H1 (cell line): ENCODE results near the gene STKLD1. TPM values are rescaled to one million over a fixed set of nuclear protein-coding genes. Genes with fewer than 3 reads are reported as not detected.

Experiments
- CTCF ChIA-PET: fragments of 300-600 bp; sonication (Branson Sonifier 250); formaldehyde crosslinking; loops from one replicate; lab custom pipeline; 2021; ENCODE audit not compliant: partially characterized antibody; lab: Charles Lee
- POLR2A ChIA-PET: fragments of 300-600 bp; sonication (Branson Sonifier 250); formaldehyde crosslinking; loops from one replicate; lab custom pipeline; 2021; ENCODE audit warnings: inconsistent platforms; ENCODE audit not compliant: partially characterized antibody; lab: Charles Lee
- DNase-seq, 2 experiments: peaks; one replicate each; pipeline versions ENCODE4 v3.0.0 to v3.0.0-alpha.2; 2010 to 2022; ENCODE audit warnings: low spot score in 2 of 2, low read depth in 1 of 2, mixed read lengths in 1 of 2
- FAIRE-seq: peaks from 2 replicates; lab custom pipeline; 2011; peaks lifted over from hg19 to GRCh38; lab: Jason Lieb, UNC
- H2AFZ ChIP-seq: 2 replicates; pipeline ENCODE4 v1.8.1; 2012; ENCODE audit warnings: low read length, inconsistent platforms
- H2AK5ac ChIP-seq: 2 replicates; pipeline ENCODE4 v1.6.1; 2013; ENCODE audit warnings: low read depth, low read length
- H2BK120ac ChIP-seq: replicated peaks from 2 replicates; pipeline ENCODE3; 2013; ENCODE audit warnings: low read depth, low read length, inconsistent platforms
- H2BK12ac ChIP-seq: 2 replicates; pipeline ENCODE4 v1.6.1; 2013; ENCODE audit warnings: low read depth, low read length
- H2BK15ac ChIP-seq: 2 replicates; pipeline ENCODE4 v1.6.1; 2013; ENCODE audit warnings: low read length
- H2BK20ac ChIP-seq: 2 replicates; pipeline ENCODE4 v1.6.1; 2013; ENCODE audit warnings: low read length
- H2BK5ac ChIP-seq: 2 replicates; pipeline ENCODE4 v1.6.1; 2013; ENCODE audit warnings: low read depth, low read length
- H3K14ac ChIP-seq: 2 replicates; pipeline ENCODE4 v1.6.1; 2013; ENCODE audit warnings: inconsistent platforms; ENCODE audit not compliant: insufficient read length
- H3K18ac ChIP-seq: 2 replicates; pipeline ENCODE4 v1.6.1; 2013; ENCODE audit warnings: low read length; ENCODE audit errors: extremely low read depth
- H3K23ac ChIP-seq: 2 replicates; pipeline ENCODE4 v1.6.1; 2013; ENCODE audit warnings: inconsistent platforms; ENCODE audit not compliant: insufficient read length
- H3K23me2 ChIP-seq: 2 replicates; pipeline ENCODE4 v1.6.1; 2013; ENCODE audit warnings: low read depth, low read length
- H3K27ac ChIP-seq: 2 replicates; pipeline ENCODE4 v1.6.1; 2011; ENCODE audit warnings: low read depth, low read length, inconsistent platforms
- H3K27me3 ChIP-seq, 4 experiments: replicated peaks in 1 of 4; 1 replicate in 1 of 4; 2 replicates in 3 of 4; pipeline versions ENCODE4 v1.6.1 to v1.8.1; 2011 to 2013; ENCODE audit warnings: low read length in 3 of 4, mild to moderate bottlenecking in 3 of 4, inconsistent platforms in 2 of 4, mixed read lengths in 2 of 4, moderate library complexity in 1 of 4; ENCODE audit not compliant: control insufficient read depth in 3 of 4, insufficient read depth in 3 of 4; ENCODE audit errors: extremely low read depth in 1 of 4
- H3K36me3 ChIP-seq, 4 experiments: 2 replicates each; pipeline versions ENCODE4 v1.6.1 to v1.8.1; 2011 to 2013; ENCODE audit warnings: mild to moderate bottlenecking in 4 of 4, low read length in 3 of 4, moderate library complexity in 2 of 4, control low read depth in 1 of 4, inconsistent platforms in 1 of 4; ENCODE audit not compliant: insufficient read depth in 4 of 4, control insufficient read depth in 2 of 4
- H3K4ac ChIP-seq: replicated peaks from 2 replicates; pipeline ENCODE3; 2013; ENCODE audit warnings: low read length, low read depth, mixed read lengths, inconsistent platforms; ENCODE audit not compliant: insufficient read length
- H3K4me1 ChIP-seq, 4 experiments: replicated peaks in 1 of 4; 1 replicate in 1 of 4; 2 replicates in 3 of 4; pipeline versions ENCODE4 v1.6.1 to v1.8.1; 2011 to 2013; ENCODE audit warnings: low read length in 3 of 4, inconsistent platforms in 2 of 4, mixed read lengths in 1 of 4; ENCODE audit not compliant: insufficient read depth in 4 of 4, control insufficient read depth in 3 of 4
- H3K4me2 ChIP-seq, 2 experiments: 2 replicates each; pipeline versions ENCODE4 v1.6.1 to v1.8.1; 2011 to 2013; ENCODE audit warnings: low read depth in 2 of 2, low read length in 2 of 2, control low read depth in 1 of 2, inconsistent platforms in 1 of 2, mild to moderate bottlenecking in 1 of 2; ENCODE audit not compliant: insufficient read depth in 1 of 2
- H3K4me3 ChIP-seq, 4 experiments: fragments of 200-600, 300-600 bp in 1 of 4; sonication (generic), shearing (Covaris generic), sonication (Bioruptor Twin) in 1 of 4; 2 replicates each; pipeline versions ENCODE4 v1.5.1 to v1.8.1; 2011 to 2016; ENCODE audit warnings: low read length in 4 of 4, low read depth in 3 of 4, control low read depth in 2 of 4, inconsistent platforms in 2 of 4, mild to moderate bottlenecking in 2 of 4, mixed read lengths in 1 of 4, moderate library complexity in 1 of 4; ENCODE audit not compliant: insufficient read depth in 2 of 4; ENCODE audit errors: extremely low read depth in 1 of 4
- H3K56ac ChIP-seq: replicated peaks from 2 replicates; pipeline ENCODE3; 2013; ENCODE audit warnings: low read depth, mild to moderate bottlenecking, mixed read lengths, low read length, inconsistent platforms; ENCODE audit not compliant: insufficient read length
- H3K79me1 ChIP-seq: 2 replicates; pipeline ENCODE4 v1.6.1; 2013; ENCODE audit warnings: low read depth, low read length, control low read depth
- H3K79me2 ChIP-seq, 2 experiments: 2 replicates each; pipeline versions ENCODE4 v1.6.1 to v1.8.1; 2012 to 2013; ENCODE audit warnings: low read length in 2 of 2, mild to moderate bottlenecking in 2 of 2, inconsistent platforms in 1 of 2; ENCODE audit not compliant: insufficient read depth in 2 of 2, control insufficient read depth in 1 of 2
- H3K9ac ChIP-seq, 4 experiments: replicated peaks in 1 of 4; 1 replicate in 1 of 4; 2 replicates in 3 of 4; pipeline versions ENCODE4 v1.6.1 to v1.8.1; 2011 to 2013; ENCODE audit warnings: low read depth in 3 of 4, low read length in 3 of 4, control low read depth in 2 of 4, mild to moderate bottlenecking in 2 of 4, moderate library complexity in 2 of 4, inconsistent platforms in 1 of 4; ENCODE audit errors: extremely low read depth in 1 of 4
- H3K9me3 ChIP-seq, 2 experiments: 2 replicates each; pipeline versions ENCODE4 v1.6.1 to v1.8.1; 2012 to 2013; ENCODE audit warnings: mild to moderate bottlenecking in 2 of 2, moderate library complexity in 2 of 2, control low read depth in 1 of 2, inconsistent platforms in 1 of 2, low read depth in 1 of 2, low read length in 1 of 2, mixed read lengths in 1 of 2; ENCODE audit not compliant: insufficient read depth in 2 of 2
- H4K20me1 ChIP-seq, 2 experiments: replicated peaks in 1 of 2; 2 replicates each; pipeline versions ENCODE3 to v1.8.1; 2011 to 2013; ENCODE audit warnings: inconsistent platforms in 2 of 2, low read length in 2 of 2, mild to moderate bottlenecking in 1 of 2; ENCODE audit not compliant: insufficient read depth in 2 of 2, control insufficient read depth in 1 of 2
- H4K5ac ChIP-seq: 2 replicates; pipeline ENCODE4 v1.6.1; 2013; ENCODE audit warnings: low read length, low read depth, mixed read lengths, inconsistent platforms; ENCODE audit not compliant: insufficient read length
- H4K8ac ChIP-seq: 2 replicates; pipeline ENCODE4 v1.8.0; 2013; ENCODE audit warnings: mild to moderate bottlenecking, moderate library complexity, low read length, inconsistent platforms; ENCODE audit not compliant: insufficient read depth; ENCODE audit errors: extremely low read depth
- H4K91ac ChIP-seq: replicated peaks from 2 replicates; pipeline ENCODE3; 2013; ENCODE audit warnings: low read length, mixed read lengths, inconsistent platforms; ENCODE audit not compliant: insufficient read length
- CHD2 ChIP-seq: IDR thresholded peaks from 2 replicates; pipeline ENCODE4 v1.6.1; 2012; ENCODE audit warnings: low read length, improper control_type of control experiment
- E2F6 ChIP-seq: IDR thresholded peaks from 2 replicates; pipeline ENCODE4 v1.6.1; 2012; ENCODE audit warnings: inconsistent platforms
- HDAC2 ChIP-seq, 2 experiments: fragments of 300-600 bp in 1 of 2; sonication (generic) in 1 of 2; IDR thresholded peaks; 2 replicates each; pipeline ENCODE4 v1.6.1; 2011 to 2012; ENCODE audit warnings: low read depth in 2 of 2, low read length in 2 of 2, mild to moderate bottlenecking in 2 of 2, moderate library complexity in 2 of 2, borderline replicate concordance in 1 of 2, inconsistent platforms in 1 of 2
- MAFK ChIP-seq: IDR thresholded peaks from 2 replicates; pipeline ENCODE4 v1.6.1; 2012; ENCODE audit warnings: low read depth, mild to moderate bottlenecking, improper control_type of control experiment, low read length
- SIX5 ChIP-seq: IDR thresholded peaks from 2 replicates; pipeline ENCODE4 v1.6.1; 2011; ENCODE audit warnings: mild to moderate bottlenecking, low read depth, low read length
- USF2 ChIP-seq: IDR thresholded peaks from 2 replicates; pipeline ENCODE4 v1.6.1; 2011; ENCODE audit warnings: low read length, improper control_type of control experiment
- WGBS, 2 experiments: shearing (Covaris generic) in 1 of 2; methylation state at CpG; one replicate each; pipeline versions ENCODE4 v1.1.6 to v1.1.7; 2013 to 2015; ENCODE audit warnings: low lambda C conversion rate in 2 of 2, mixed read lengths in 2 of 2, inconsistent platforms in 1 of 2, low coverage in 1 of 2, missing lambda C conversion rate in 1 of 2; ENCODE audit not compliant: insufficient replicate concordance in 2 of 2, insufficient coverage in 1 of 2, insufficient read length in 1 of 2; ENCODE audit errors: extremely low coverage in 1 of 2, missing lambda C conversion rate in 1 of 2; 5-methylcytosine and 5-hydroxymethylcytosine counted together
- polyA plus RNA-seq, 7 experiments: library from polyadenylated mRNA; depleted of rRNA in 3 of 7; stranded (reverse) in 5 of 7; unstranded in 2 of 7; fragments of >200 nt in 5 of 7; fragments of 200-250 nt in 2 of 7; gene quantifications; 1 replicate in 5 of 7; 2 replicates in 1 of 7; 4 replicates in 1 of 7; pipeline versions ENCODE4 v1.2.1 to v1.2.3, GENCODE V29; 2011 to 2013; ENCODE audit warnings: missing spikeins in 2 of 7, mixed read lengths in 2 of 7
- total RNA-seq: library from RNA; stranded (reverse); fragmentation: NEBNext Ultra II Directional; extraction: Animal tissue kit (Norgen Biotek cat#: 25700); gene quantifications from 2 replicates; pipeline ENCODE4 v1.2.1, GENCODE V29; 2021

The STKLD1 gene
- total and polyA plus RNA-seq, 2 of the 8 experiments (the other 6 are each of a cell fraction or from before 2014, with no cell fraction given) = 0.26 TPM; not detected in 1

- no peak overlapping the region for H3K4ac ChIP-seq
- H3K14ac ChIP-seq = no peak overlapping the region
- ChIA-PET POLR2A (interaction anchor here (19.9 kb wide), 1 partner anchor 15 kb away, joined by 461 read pairs; the partner anchor contains the start of genes MED22, RPL7A, SURF1 and SURF2), CTCF (interaction anchor here (0.9 to 10.1 kb wide), 5 partner anchors 11 to 41 kb away, joined by 3 to 90 read pairs (median 5); partner anchors contain the start of genes SURF1 and SURF2)
- H3K36me3 ChIP-seq = peaks cover 12 to 40% (median 34%) of the 10 kb centered on the region in 4 experiments; a peak in 7 of 8 replicates
- WGBS, 2 experiments = 94% methylated on average over 18 of the region's 18 CpGs; no CpG with 5 or more reads in 1 of the 2 experiments
- H3K27ac ChIP-seq = no peak overlapping the region
- H3K27me3 ChIP-seq = no peaks in the 10 kb centered on the region
- no peak overlapping the region for H4K91ac ChIP-seq
- H2BK15ac ChIP-seq = no peak overlapping the region
- no peak overlapping the region for H3K9ac ChIP-seq
- H2BK12ac ChIP-seq = no peak overlapping the region
- no peak overlapping the region for H3K56ac ChIP-seq
- H4K5ac ChIP-seq = no peak overlapping the region
- H2BK20ac ChIP-seq = no peak overlapping the region
- TF ChIP-seq SIX5 = no peak
- no peak for TF ChIP-seq MAFK
- no peak for TF ChIP-seq E2F6
- no peak for TF ChIP-seq HDAC2 (IDR thresholded peaks at IDR 0.05; ENCODE audit: borderline replicate concordance in 1 of 2, low read depth in 2 of 2, low read length in 2 of 2)
- no peak for TF ChIP-seq CHD2
- no peak for TF ChIP-seq USF2
- H3K9me3 ChIP-seq = no peaks in the 10 kb centered on the region
- peaks cover 18 to 70% of the 10 kb centered on the region in 2 experiments; a peak in 3 of 4 replicates for H3K79me2 ChIP-seq
- no peak overlapping the region for H3K4me2 ChIP-seq
- H2AK5ac ChIP-seq = no peak overlapping the region
- no peak overlapping the region for H2BK5ac ChIP-seq
- no peak overlapping the region for H4K8ac ChIP-seq
- no peaks in the 10 kb centered on the region; a peak in 1 of 7 replicates for H3K4me1 ChIP-seq
- H2BK120ac ChIP-seq = no peak overlapping the region
- no peak overlapping the region for H2AFZ ChIP-seq
- H3K23ac ChIP-seq = no peak overlapping the region
- peaks cover 38% of the 10 kb centered on the region for H3K79me1 ChIP-seq
- DNase-seq (no peak), FAIRE-seq (no peak)
- H3K4me3 ChIP-seq = no peak overlapping the region
- H3K23me2 ChIP-seq = no peaks in the 10 kb centered on the region
- H3K18ac ChIP-seq = no peak overlapping the region
- H4K20me1 ChIP-seq = peaks cover 45 to 66% of the 10 kb centered on the region in 2 experiments
These were observed 7.8 kb upstream of the STKLD1 start for GRCh38 chr9:133368249-133368881.
